Muscle layer of duodenum (tissue), 2 donors: ENCODE results near the gene ARID3A.

Source experiments
- H3K27ac ChIP-seq: one replicate; pipeline ENCODE4 v1.7.0; 2013; ENCODE audit warnings: mild to moderate bottlenecking, low read length
- H3K27me3 ChIP-seq: one replicate; pipeline ENCODE4 v1.7.0; 2013; ENCODE audit warnings: low read depth, mild to moderate bottlenecking, control low read depth, low read length
- H3K36me3 ChIP-seq, 2 donors: one replicate each; pipeline ENCODE4 v1.7.0; 2013; ENCODE audit warnings: low read length in 2 of 2, control low read depth in 1 of 2, mild to moderate bottlenecking in 1 of 2; ENCODE audit not compliant: insufficient read depth in 2 of 2, control insufficient read depth in 1 of 2
- H3K4me1 ChIP-seq, 2 donors: one replicate each; pipeline ENCODE4 v1.7.0; 2013; ENCODE audit warnings: low read length in 2 of 2, mild to moderate bottlenecking in 2 of 2, control low read depth in 1 of 2, moderate library complexity in 1 of 2; ENCODE audit not compliant: insufficient read depth in 2 of 2, control insufficient read depth in 1 of 2
- H3K4me3 ChIP-seq, 2 donors: one replicate each; pipeline ENCODE4 v1.7.0; 2013; ENCODE audit warnings: low read length in 2 of 2, low read depth in 1 of 2, mild to moderate bottlenecking in 1 of 2
- H3K9me3 ChIP-seq, 2 donors: one replicate each; pipeline ENCODE4 v1.7.0; 2013; ENCODE audit warnings: low read length in 2 of 2, control low read depth in 1 of 2, mild to moderate bottlenecking in 1 of 2; ENCODE audit not compliant: control insufficient read depth in 1 of 2
- donor health status: healthy.

ARID3A gene

GRCh38 chr19:937259-937694 lies 11.4 kb downstream of the ARID3A start:
- H3K27ac ChIP-seq: no peak overlapping the region
- H3K27me3 ChIP-seq: no peaks in the 10 kb centered on the region
- H3K4me1 ChIP-seq: peaks cover 4 to 46% of the 10 kb centered on the region in 2 donors
- no peaks in the 10 kb centered on the region for H3K36me3 ChIP-seq
- H3K4me3 ChIP-seq: no peak overlapping the region
- H3K9me3 ChIP-seq: no peaks in the 10 kb centered on the region

- no peak overlapping the region for H3K27ac ChIP-seq
- H3K27me3 ChIP-seq: no peaks in the 10 kb centered on the region
- no peak overlapping the region for H3K4me3 ChIP-seq
- no peaks in the 10 kb centered on the region for H3K9me3 ChIP-seq
- peaks cover 4 to 35% of the 10 kb centered on the region in 2 donors for H3K4me1 ChIP-seq
- H3K36me3 ChIP-seq: no peaks in the 10 kb centered on the region
Observed at GRCh38 chr19:938233-938923, 12.5 kb downstream of the ARID3A start.

GRCh38 chr19:939439-939838 lies 13.6 kb downstream of the ARID3A start:
- H3K27ac ChIP-seq: no peak overlapping the region
- H3K27me3 ChIP-seq: no peaks in the 10 kb centered on the region
- no peaks in the 10 kb centered on the region for H3K9me3 ChIP-seq
- no peaks in the 10 kb centered on the region for H3K36me3 ChIP-seq
- H3K4me1 ChIP-seq: peaks cover 4 to 25% of the 10 kb centered on the region in 2 donors
- H3K4me3 ChIP-seq: no peak overlapping the region

GRCh38 chr19:939922-940321 lies 14.1 kb downstream of the ARID3A start:
- H3K4me3 ChIP-seq: no peak overlapping the region
- no peak overlapping the region for H3K27ac ChIP-seq
- no peaks in the 10 kb centered on the region for H3K36me3 ChIP-seq
- peaks cover 4 to 20% of the 10 kb centered on the region in 2 donors for H3K4me1 ChIP-seq
- H3K9me3 ChIP-seq: no peaks in the 10 kb centered on the region
- H3K27me3 ChIP-seq: no peaks in the 10 kb centered on the region

- H3K9me3 ChIP-seq: no peaks in the 10 kb centered on the region
- peak overlapping the region; percentile 34 to 51 for H3K4me3 ChIP-seq
- H3K36me3 ChIP-seq: no peaks in the 10 kb centered on the region
- H3K4me1 ChIP-seq: peaks cover 4 to 13% of the 10 kb centered on the region in 2 donors
- no peaks in the 10 kb centered on the region for H3K27me3 ChIP-seq
- H3K27ac ChIP-seq: no peak overlapping the region
Observed at GRCh38 chr19:940591-941291, 14.9 kb downstream of the ARID3A start.

- Histone ChIP-seq H3K27ac (no peak overlapping the region), H3K4me1 (peaks cover 4 to 13% of the 10 kb centered on the region in 2 donors)
Observed at GRCh38 chr19:941292-942132, 15.7 kb downstream of the ARID3A start.

GRCh38 chr19:942133-942645 lies 16.4 kb downstream of the ARID3A start:
- Histone ChIP-seq H3K9me3 (no peaks in the 10 kb centered on the region), H3K4me1 (peaks cover 4 to 13% of the 10 kb centered on the region in 2 donors), H3K4me3 (no peak overlapping the region), H3K27me3 (no peaks in the 10 kb centered on the region), H3K27ac (no peak overlapping the region), H3K36me3 (no peaks in the 10 kb centered on the region)

More at GRCh38 chr19:941292-942132, 15.7 kb downstream of the ARID3A start:
- Histone ChIP-seq H3K36me3 (no peaks in the 10 kb centered on the region), H3K4me3 (peak overlapping the region; percentile 34 to 51), H3K27me3 (no peaks in the 10 kb centered on the region), H3K9me3 (no peaks in the 10 kb centered on the region)

GRCh38 chr19:943551-944170 lies 17.8 kb downstream of the ARID3A start:
- no peaks in the 10 kb centered on the region for H3K36me3 ChIP-seq
- peaks cover 4 to 13% of the 10 kb centered on the region in 2 donors for H3K4me1 ChIP-seq
- H3K27ac ChIP-seq: no peak overlapping the region
- H3K9me3 ChIP-seq: no peaks in the 10 kb centered on the region
- H3K27me3 ChIP-seq: no peaks in the 10 kb centered on the region
- H3K4me3 ChIP-seq: no peak overlapping the region

GRCh38 chr19:944171-944567 lies 18.3 kb downstream of the ARID3A start:
- H3K4me1 ChIP-seq: peaks cover 4 to 13% of the 10 kb centered on the region in 2 donors
- H3K4me3 ChIP-seq: no peak overlapping the region
- no peak overlapping the region for H3K27ac ChIP-seq
- H3K27me3 ChIP-seq: no peaks in the 10 kb centered on the region
- H3K36me3 ChIP-seq: no peaks in the 10 kb centered on the region
- no peaks in the 10 kb centered on the region for H3K9me3 ChIP-seq

- H3K9me3 ChIP-seq: no peaks in the 10 kb centered on the region
- no peaks in the 10 kb centered on the region for H3K27me3 ChIP-seq
- no peak overlapping the region for H3K4me3 ChIP-seq
- H3K4me1 ChIP-seq: peaks cover 4 to 13% of the 10 kb centered on the region in 2 donors
- no peaks in the 10 kb centered on the region for H3K36me3 ChIP-seq
- H3K27ac ChIP-seq: no peak overlapping the region
Observed at GRCh38 chr19:944663-945241, 18.9 kb downstream of the ARID3A start.
